Fibroblast of lung (primary cell): ENCODE results near the gene KAT7.

Experiments used
- EZH2 ChIP-seq: IDR thresholded peaks from 2 replicates; pipeline ENCODE4 v1.5.1; 2012; ENCODE audit warnings: low read length, control low read depth, mild to moderate bottlenecking; ENCODE audit errors: missing control alignments
- TF ChIP-seq, protein P1 (sequence below), 2 donors: IDR thresholded peaks in 1 of 2; conservative IDR thresholded peaks in 1 of 2; 1 replicate in 1 of 2; 2 replicates in 1 of 2; pipeline ENCODE4 v1.5.1; 2011 to 2012; ENCODE audit warnings: low read length in 2 of 2, control low read depth in 1 of 2, inconsistent platforms in 1 of 2, low read depth in 1 of 2, mild to moderate bottlenecking in 1 of 2

DNA sequence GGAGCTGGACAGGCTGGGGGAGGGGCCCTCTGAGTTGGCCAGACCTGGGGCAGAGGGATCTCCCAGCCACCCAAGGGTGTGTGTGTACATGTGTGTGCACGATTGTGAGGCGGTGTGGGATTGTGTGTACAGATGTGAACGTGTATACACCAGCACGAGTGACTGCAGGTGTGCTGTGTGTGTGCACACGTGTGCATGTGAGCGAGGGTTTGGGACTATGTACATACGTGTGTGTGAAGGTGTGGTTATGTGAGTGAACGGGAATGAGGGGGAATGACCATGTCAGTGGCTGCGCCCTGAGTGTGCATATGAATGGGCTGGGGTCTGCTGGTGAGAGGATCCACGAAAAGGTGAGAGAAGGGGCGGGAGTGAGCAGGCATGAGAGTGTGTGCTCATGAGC, 81.8 kb downstream of the KAT7 start:
- TF ChIP-seq, protein P1, sequence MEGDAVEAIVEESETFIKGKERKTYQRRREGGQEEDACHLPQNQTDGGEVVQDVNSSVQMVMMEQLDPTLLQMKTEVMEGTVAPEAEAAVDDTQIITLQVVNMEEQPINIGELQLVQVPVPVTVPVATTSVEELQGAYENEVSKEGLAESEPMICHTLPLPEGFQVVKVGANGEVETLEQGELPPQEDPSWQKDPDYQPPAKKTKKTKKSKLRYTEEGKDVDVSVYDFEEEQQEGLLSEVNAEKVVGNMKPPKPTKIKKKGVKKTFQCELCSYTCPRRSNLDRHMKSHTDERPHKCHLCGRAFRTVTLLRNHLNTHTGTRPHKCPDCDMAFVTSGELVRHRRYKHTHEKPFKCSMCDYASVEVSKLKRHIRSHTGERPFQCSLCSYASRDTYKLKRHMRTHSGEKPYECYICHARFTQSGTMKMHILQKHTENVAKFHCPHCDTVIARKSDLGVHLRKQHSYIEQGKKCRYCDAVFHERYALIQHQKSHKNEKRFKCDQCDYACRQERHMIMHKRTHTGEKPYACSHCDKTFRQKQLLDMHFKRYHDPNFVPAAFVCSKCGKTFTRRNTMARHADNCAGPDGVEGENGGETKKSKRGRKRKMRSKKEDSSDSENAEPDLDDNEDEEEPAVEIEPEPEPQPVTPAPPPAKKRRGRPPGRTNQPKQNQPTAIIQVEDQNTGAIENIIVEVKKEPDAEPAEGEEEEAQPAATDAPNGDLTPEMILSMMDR (conservative IDR thresholded peaks at IDR 0.05 in 1 of 2, IDR thresholded peaks at IDR 0.05 in 1 of 2; ENCODE audit: low read depth in 1 of 2, low read length in 2 of 2), result no peak
- no peak for TF ChIP-seq EZH2
